ENCODE results near the gene NDE1. TPM values are rescaled to one million over a fixed set of nuclear protein-coding genes. Genes with fewer than 3 reads are reported as not detected.
A peak's percentile ranks its signal among the peaks of the same experiment; 100 is the strongest.

Gene NDE1
- total and polyA plus RNA-seq, 9 of the 15 experiments (the other 6 are each of a cell fraction or from before 2014, with no cell fraction given), result 3.1 to 59.9 (median 30.0) TPM

DNA sequence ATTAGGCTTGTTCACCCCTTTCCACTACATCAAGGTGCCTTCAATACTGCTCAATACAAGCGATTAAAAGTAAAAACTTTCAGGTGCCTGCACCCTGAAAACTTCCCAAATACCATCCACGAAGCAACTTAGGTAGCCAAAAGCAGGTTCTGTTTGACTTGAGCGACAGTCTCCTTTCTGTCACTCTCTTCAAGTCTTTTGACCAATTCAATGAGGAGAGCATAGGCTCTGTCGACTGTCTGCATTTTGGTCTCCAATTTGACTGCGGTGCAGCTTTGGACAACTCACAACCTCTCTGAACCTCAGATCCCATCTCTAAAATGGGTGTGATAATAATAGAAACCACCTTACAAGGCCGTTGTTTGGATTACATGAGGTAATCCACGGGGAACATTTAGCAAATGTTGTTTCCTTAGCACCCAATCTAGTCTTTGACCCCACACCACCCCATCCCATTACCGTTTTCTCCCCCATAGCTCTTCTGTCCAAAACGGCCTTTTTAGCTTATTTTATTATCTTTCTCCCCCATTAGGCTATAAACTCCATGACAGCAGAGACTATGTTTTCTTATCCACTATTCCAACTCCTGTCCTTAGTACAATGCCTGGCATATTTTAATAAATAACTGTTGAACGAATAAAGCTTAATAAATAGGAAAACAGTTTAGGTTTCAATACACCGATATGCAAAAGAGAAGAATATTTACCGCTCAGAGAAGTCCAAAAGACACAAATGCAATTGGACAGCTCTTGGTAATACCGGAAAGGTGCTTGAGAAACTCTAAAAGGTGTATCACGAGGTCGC is 8.1 kb upstream of the NDE1 start (continued):
- TF ChIP-seq ZEB2 (IDR thresholded peaks at IDR 0.05) (no peak), MNT (conservative IDR thresholded peaks at IDR 0.05) (no peak; a peak in 1 of 4 replicates), RBBP5 (IDR thresholded peaks at IDR 0.05; ENCODE audit: borderline replicate concordance, insufficient read depth, low read length, poor library complexity, severe bottlenecking) (no peak), HDAC3 (IDR thresholded peaks at IDR 0.05; ENCODE audit: borderline replicate concordance, partially characterized antibody) (no peak), ZNF589 (CRISPR knock-in tag; IDR thresholded peaks at IDR 0.05; ENCODE audit: low read depth) (no peak), ZNF274 (IDR thresholded peaks at IDR 0.05; ENCODE audit: borderline replicate concordance, low read depth, low read length) (no peak), PTBP1 (IDR thresholded peaks at IDR 0.05; ENCODE audit: low read depth, low read length) (peak; percentile 80; the same call in 1 of the 2 replicates), MEIS2 (IDR thresholded peaks at IDR 0.05; ENCODE audit: partially characterized antibody) (no peak), U2AF2 (optimal IDR thresholded peaks at IDR 0.05; ENCODE audit: low read depth, low read length) (no peak), ZBTB40 (IDR thresholded peaks at IDR 0.05) (0 out of 2 replicates have a peak, but pooled peaks have one; percentile 38), ZBTB40 (CRISPR knock-in tag; IDR thresholded peaks at IDR 0.05) (no peak)
- TF ChIP-seq, protein P1, sequence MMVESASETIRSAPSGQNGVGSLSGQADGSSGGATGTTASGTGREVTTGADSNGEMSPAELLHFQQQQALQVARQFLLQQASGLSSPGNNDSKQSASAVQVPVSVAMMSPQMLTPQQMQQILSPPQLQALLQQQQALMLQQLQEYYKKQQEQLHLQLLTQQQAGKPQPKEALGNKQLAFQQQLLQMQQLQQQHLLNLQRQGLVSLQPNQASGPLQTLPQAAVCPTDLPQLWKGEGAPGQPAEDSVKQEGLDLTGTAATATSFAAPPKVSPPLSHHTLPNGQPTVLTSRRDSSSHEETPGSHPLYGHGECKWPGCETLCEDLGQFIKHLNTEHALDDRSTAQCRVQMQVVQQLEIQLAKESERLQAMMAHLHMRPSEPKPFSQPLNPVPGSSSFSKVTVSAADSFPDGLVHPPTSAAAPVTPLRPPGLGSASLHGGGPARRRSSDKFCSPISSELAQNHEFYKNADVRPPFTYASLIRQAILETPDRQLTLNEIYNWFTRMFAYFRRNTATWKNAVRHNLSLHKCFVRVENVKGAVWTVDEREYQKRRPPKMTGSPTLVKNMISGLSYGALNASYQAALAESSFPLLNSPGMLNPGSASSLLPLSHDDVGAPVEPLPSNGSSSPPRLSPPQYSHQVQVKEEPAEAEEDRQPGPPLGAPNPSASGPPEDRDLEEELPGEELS (CRISPR knock-in tag; IDR thresholded peaks at IDR 0.05; ENCODE audit: borderline replicate concordance), result no peak
